ENCODE data around the gene C16orf95.

- TF ChIP-seq CTCF (IDR thresholded peaks at IDR 0.05) = no peak
- TF ChIP-seq POLR2A (IDR thresholded peaks at IDR 0.05) = no peak
These were observed 53.7 kb downstream of the C16orf95 start for GRCh38 chr16:87263418-87264052.

Measured in right lobe of liver (tissue), 4 donors.